Measurements from ENCODE around the gene ALPP. TPM values are rescaled to one million over a fixed set of nuclear protein-coding genes. Genes with fewer than 3 reads are reported as not detected.
"Not testable (repeated sequence)": the region's sequence is repeated elsewhere in the genome, so short reads cannot be mapped to it uniquely, and the experiment has no call there.

Gene ALPP
- total RNA-seq = not detected

- peaks cover 45% of the 10 kb centered on the region for H3K27me3 ChIP-seq
- H3K4me1 ChIP-seq, H3K27ac ChIP-seq, H3K9me3 ChIP-seq, H3K4me3 ChIP-seq, H3K36me3 ChIP-seq: not testable (repeated sequence)
- peak in 1 of 2 donors; percentile 43 for DNase-seq (ENCODE audit: low spot score in 2 of 2)
- WGBS = 74% methylated on average over 7 of the region's 12 CpGs
Measured at GRCh38 chr2:232378735-232379151, at the start of gene ALPP. Gene ALPP, plus strand, starts transcription at chr2:232378751. Its CDS starts 52 bp downstream, at chr2:232378803.

GRCh38 chr2:232329716-232330067 lies 48.9 kb upstream of the ALPP start:
- no peak for DNase-seq (ENCODE audit: low spot score in 2 of 2)
- Histone ChIP-seq H3K27me3 (no peaks in the 10 kb centered on the region), H3K4me1 (peaks cover 8% of the 10 kb centered on the region), H3K4me3 (no peak overlapping the region), H3K27ac (no peak overlapping the region), H3K9me3 (no peaks in the 10 kb centered on the region), H3K36me3 (peaks cover 14% of the 10 kb centered on the region)
- WGBS = 94% methylated on average over 15 of the region's 15 CpGs
- TF ChIP-seq POLR2AphosphoS5 (IDR thresholded peaks at IDR 0.05) = no peak
- TF ChIP-seq CTCF (IDR thresholded peaks at IDR 0.05) = no peak
- TF ChIP-seq EP300 (IDR thresholded peaks at IDR 0.05) = no peak

GRCh38 chr2:232330068-232330999 lies 48.2 kb upstream of the ALPP start:
- DNase-seq (ENCODE audit: low spot score in 2 of 2) = peak in 1 of 2 donors; percentile 41
- H3K36me3 ChIP-seq = peaks cover 18% of the 10 kb centered on the region
- H3K4me3 ChIP-seq = no peak overlapping the region
- 83% methylated on average over 2 of the region's 17 CpGs for WGBS
- no peaks in the 10 kb centered on the region for H3K27me3 ChIP-seq
- TF ChIP-seq CTCF (IDR thresholded peaks at IDR 0.05) (no peak), EP300 (IDR thresholded peaks at IDR 0.05) (no peak), POLR2AphosphoS5 (IDR thresholded peaks at IDR 0.05) (no peak), POLR2A (IDR thresholded peaks at IDR 0.05) (no peak)
- H3K27ac ChIP-seq = no peak overlapping the region
- H3K4me1 ChIP-seq = peaks cover 8% of the 10 kb centered on the region
- no peaks in the 10 kb centered on the region for H3K9me3 ChIP-seq

GRCh38 chr2:232331061-232331460 lies 47.5 kb upstream of the ALPP start:
- H3K27me3 ChIP-seq, H3K27ac ChIP-seq, H3K4me3 ChIP-seq, H3K9me3 ChIP-seq, H3K4me1 ChIP-seq: not testable (repeated sequence)
- WGBS = 100% methylated on average over 2 of the region's 11 CpGs
- H3K36me3 ChIP-seq = peaks cover 24% of the 10 kb centered on the region
- DNase-seq (ENCODE audit: low spot score in 2 of 2) = peak in 1 of 2 donors; percentile 24

- H3K4me3 ChIP-seq, H3K4me1 ChIP-seq, H3K27me3 ChIP-seq, H3K9me3 ChIP-seq, H3K27ac ChIP-seq: not testable (repeated sequence)
- whole genome bisulfite sequencing = no CpG with 5 or more reads among the region's 11 CpGs
- DNase-seq (ENCODE audit: low spot score in 2 of 2) = peak in 1 of 2 donors; percentile 35
- H3K36me3 ChIP-seq = peaks cover 29% of the 10 kb centered on the region
Measured at GRCh38 chr2:232331641-232332040, 46.9 kb upstream of the ALPP start.

- not testable (repeated sequence) for H3K9me3 ChIP-seq, H3K4me3 ChIP-seq, H3K27me3 ChIP-seq, H3K27ac ChIP-seq, H3K4me1 ChIP-seq
- peak; percentile 28 to 37 for DNase-seq (ENCODE audit: low spot score in 2 of 2)
- WGBS = 87% methylated on average over 6 of the region's 26 CpGs
- H3K36me3 ChIP-seq = peaks cover 32% of the 10 kb centered on the region
Measured at GRCh38 chr2:232332244-232332939, 46.2 kb upstream of the ALPP start.

GRCh38 chr2:232332940-232333259 lies 45.7 kb upstream of the ALPP start:
- Histone ChIP-seq H3K27ac (no peak overlapping the region), H3K4me1 (no peaks in the 10 kb centered on the region), H3K4me3 (no peak overlapping the region), H3K9me3 (no peaks in the 10 kb centered on the region), H3K27me3 (no peaks in the 10 kb centered on the region), H3K36me3 (peaks cover 32% of the 10 kb centered on the region)
- 89% methylated on average over 10 of the region's 10 CpGs for WGBS
- peak in 1 of 2 donors; percentile 40 for DNase-seq (ENCODE audit: low spot score in 2 of 2)
- TF ChIP-seq CTCF (IDR thresholded peaks at IDR 0.05) (no peak), EP300 (IDR thresholded peaks at IDR 0.05) (no peak), POLR2AphosphoS5 (IDR thresholded peaks at IDR 0.05) (no peak)
